ENCODE data around the gene CBLC.

GRCh38 chr19:44731081-44731480, 46.6 kb upstream of the CBLC start:
- TF ChIP-seq EZH2 (IDR thresholded peaks at IDR 0.05; ENCODE audit: borderline replicate concordance) (no peak), EZH2phosphoT487 (IDR thresholded peaks at IDR 0.05; ENCODE audit: low read depth, severe bottlenecking, unreplicated experiment) (no peak)
- TF ChIP-seq, protein P1, sequence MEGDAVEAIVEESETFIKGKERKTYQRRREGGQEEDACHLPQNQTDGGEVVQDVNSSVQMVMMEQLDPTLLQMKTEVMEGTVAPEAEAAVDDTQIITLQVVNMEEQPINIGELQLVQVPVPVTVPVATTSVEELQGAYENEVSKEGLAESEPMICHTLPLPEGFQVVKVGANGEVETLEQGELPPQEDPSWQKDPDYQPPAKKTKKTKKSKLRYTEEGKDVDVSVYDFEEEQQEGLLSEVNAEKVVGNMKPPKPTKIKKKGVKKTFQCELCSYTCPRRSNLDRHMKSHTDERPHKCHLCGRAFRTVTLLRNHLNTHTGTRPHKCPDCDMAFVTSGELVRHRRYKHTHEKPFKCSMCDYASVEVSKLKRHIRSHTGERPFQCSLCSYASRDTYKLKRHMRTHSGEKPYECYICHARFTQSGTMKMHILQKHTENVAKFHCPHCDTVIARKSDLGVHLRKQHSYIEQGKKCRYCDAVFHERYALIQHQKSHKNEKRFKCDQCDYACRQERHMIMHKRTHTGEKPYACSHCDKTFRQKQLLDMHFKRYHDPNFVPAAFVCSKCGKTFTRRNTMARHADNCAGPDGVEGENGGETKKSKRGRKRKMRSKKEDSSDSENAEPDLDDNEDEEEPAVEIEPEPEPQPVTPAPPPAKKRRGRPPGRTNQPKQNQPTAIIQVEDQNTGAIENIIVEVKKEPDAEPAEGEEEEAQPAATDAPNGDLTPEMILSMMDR (IDR thresholded peaks at IDR 0.05; ENCODE audit: poor library complexity) = no peak

Measured in hepatocyte (in vitro differentiated cells).